Sciatic nerve (tissue), 2 donors: ENCODE data around the gene SPTBN5. TPM values are rescaled to one million over a fixed set of nuclear protein-coding genes. Genes with fewer than 3 reads are reported as not detected.

ENCODE experiments used
- ATAC-seq: fragments of 200-7000 bp; cut with Tn5 transposase; one replicate; pipeline ENCODE4 v1.9.1; 2020; ENCODE audit warnings: mild to moderate bottlenecking, moderate library complexity
- DNase-seq: peaks from one replicate; pipeline ENCODE4 v3.0.0-alpha.2; 2020; ENCODE audit warnings: low spot score
- intact Hi-C: fragments of 100-400 bp; cut with DNase I; formaldehyde crosslinking; loops from one replicate; pipeline ENCODE4 v1.14.2; 2022
- total RNA-seq: library from RNA; stranded (reverse); fragmentation: NEBNext Ultra II Directional; extraction: Animal tissue kit (Norgen Biotek cat#: 25700); gene quantifications from one replicate; pipeline ENCODE4 v1.2.1, GENCODE V29; 2021
- donor health status: DM: no; HTN: no; CAD: no.
- donor health status: DM: no; HTN: no; CAD: no.

The SPTBN5 gene
- total RNA-seq, 1 donor from 2014 or later, result 35.0 TPM

- ATAC-seq (no peak), DNase-seq (no peak)
- intact Hi-C loops, result no loop called here
Measured at GRCh38 chr15:41928100-41928499, 34.2 kb upstream of the SPTBN5 start.

- intact Hi-C loops, result no loop called here
- no peak for ATAC-seq
Measured at GRCh38 chr15:41927536-41927935, 33.7 kb upstream of the SPTBN5 start.

GRCh38 chr15:41926185-41927056 is 32.6 kb upstream of the SPTBN5 start:
- peak; percentile 30 for ATAC-seq
- no peak for DNase-seq
- intact Hi-C loops, result no loop called here

More at GRCh38 chr15:41927536-41927935, 33.7 kb upstream of the SPTBN5 start:
- no peak for DNase-seq

GRCh38 chr15:41925086-41925608 is 31.3 kb upstream of the SPTBN5 start:
- intact Hi-C loops, result no loop called here
- no peak for DNase-seq
- no peak for ATAC-seq

GRCh38 chr15:41923401-41923997 is 29.6 kb upstream of the SPTBN5 start:
- DNase-seq (no peak), ATAC-seq (no peak)
- intact Hi-C loops, result no loop called here

GRCh38 chr15:41922353-41922752 is 28.5 kb upstream of the SPTBN5 start:
- intact Hi-C loops, result no loop called here
- ATAC-seq (no peak), DNase-seq (no peak)

- DNase-seq (no peak), ATAC-seq (no peak)
- intact Hi-C loops, result no loop called here
Measured at GRCh38 chr15:41921639-41922038, 27.8 kb upstream of the SPTBN5 start.

- intact Hi-C loops, result no loop called here
- peak; percentile 20 for ATAC-seq
- DNase-seq, result no peak
Measured at GRCh38 chr15:41921167-41921566, 27.3 kb upstream of the SPTBN5 start.

- ATAC-seq (peak; percentile 92), DNase-seq (no peak)
- intact Hi-C loops, result no loop called here
Measured at GRCh38 chr15:41919954-41920538, 26.2 kb upstream of the SPTBN5 start.

GRCh38 chr15:41919201-41919820 is 25.5 kb upstream of the SPTBN5 start:
- intact Hi-C loops, result no loop called here
- peak; percentile 62 for ATAC-seq
- DNase-seq, result no peak

GRCh38 chr15:41918506-41919126 is 24.8 kb upstream of the SPTBN5 start:
- ATAC-seq (no peak), DNase-seq (no peak)
- intact Hi-C loops, result no loop called here

GRCh38 chr15:41917767-41918430 is 24.0 kb upstream of the SPTBN5 start:
- no peak for DNase-seq
- intact Hi-C loops, result no loop called here
- ATAC-seq, result no peak

- intact Hi-C loops, result no loop called here
- DNase-seq (no peak), ATAC-seq (no peak)
Measured at GRCh38 chr15:41915255-41915994, 21.6 kb upstream of the SPTBN5 start.

GRCh38 chr15:41914411-41914810 is 20.6 kb upstream of the SPTBN5 start:
- no peak for DNase-seq
- intact Hi-C loops, result no loop called here
- ATAC-seq, result no peak

GRCh38 chr15:41913256-41913655 is 19.4 kb upstream of the SPTBN5 start:
- intact Hi-C loops, result no loop called here
- DNase-seq, result no peak
- ATAC-seq, result no peak

- no peak for DNase-seq
- no peak for ATAC-seq
- intact Hi-C loops, result no loop called here
Measured at GRCh38 chr15:41911691-41912345, 18.0 kb upstream of the SPTBN5 start.

- intact Hi-C loops, result no loop called here
- no peak for ATAC-seq
- no peak for DNase-seq
Measured at GRCh38 chr15:41908736-41909461, 15.0 kb upstream of the SPTBN5 start.
